IPS-18a (cell line): ENCODE data around the gene SYCP3.
A peak's percentile ranks its signal among the peaks of the same experiment; 100 is the strongest.

Source experiments
- H3K27ac ChIP-seq: one replicate; pipeline ENCODE4 v1.5.1; 2013; ENCODE audit warnings: low read length
- H3K27me3 ChIP-seq: one replicate; pipeline ENCODE4 v1.6.1; 2013; ENCODE audit warnings: mild to moderate bottlenecking, low read length; ENCODE audit not compliant: control insufficient read depth, insufficient read depth
- H3K36me3 ChIP-seq: one replicate; pipeline ENCODE4 v1.6.1; 2013; ENCODE audit warnings: low read depth, low read length; ENCODE audit not compliant: control insufficient read depth
- H3K4me1 ChIP-seq: one replicate; pipeline ENCODE4 v1.6.1; 2013; ENCODE audit warnings: low read depth, low read length; ENCODE audit not compliant: control insufficient read depth
- H3K4me3 ChIP-seq: one replicate; pipeline ENCODE4 v1.5.1; 2013; ENCODE audit warnings: low read length
- H3K9ac ChIP-seq: one replicate; pipeline ENCODE4 v1.6.1; 2013; ENCODE audit warnings: mild to moderate bottlenecking, low read length, moderate library complexity
- H3K9me3 ChIP-seq: one replicate; pipeline ENCODE4 v1.6.1; 2013; ENCODE audit warnings: low read depth, low read length; ENCODE audit not compliant: control insufficient read depth

The SYCP3 gene

DNA sequence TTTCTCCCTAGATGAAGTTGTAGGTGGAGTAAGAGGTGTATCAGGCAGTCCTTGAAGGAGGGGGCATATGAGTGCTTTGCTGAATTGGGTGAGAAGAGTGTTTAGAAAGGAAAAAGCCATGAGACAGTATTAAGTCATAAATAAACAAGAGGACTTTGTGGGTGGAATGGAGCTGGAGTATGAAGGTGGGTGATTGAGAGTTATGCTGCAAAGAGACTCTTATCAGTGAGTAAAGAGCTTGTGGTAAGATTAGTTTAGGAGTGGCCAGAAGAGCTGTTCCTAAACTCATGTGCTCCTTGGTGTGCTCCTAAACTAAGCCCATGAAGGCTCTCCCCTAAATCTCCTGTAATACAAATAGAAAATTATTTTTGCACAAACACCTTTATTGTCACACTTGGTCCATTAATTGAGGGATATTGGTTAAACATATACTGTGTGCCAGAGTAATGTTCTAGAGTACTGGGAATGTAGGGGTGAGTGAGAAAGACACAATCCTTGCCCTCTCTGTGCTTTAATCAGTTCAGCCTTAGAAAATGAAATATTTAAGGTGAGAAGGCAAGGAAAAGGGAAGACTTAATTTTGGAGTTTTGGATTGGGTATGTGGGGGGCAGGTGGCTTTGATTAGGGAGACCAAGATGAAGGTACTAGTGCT lies 32.0 kb downstream of the SYCP3 start:
- Histone ChIP-seq H3K4me1 (no peaks in the 10 kb centered on the region), H3K9me3 (no peaks in the 10 kb centered on the region), H3K4me3 (no peak overlapping the region), H3K9ac (no peak overlapping the region), H3K27me3 (no peaks in the 10 kb centered on the region), H3K27ac (no peak overlapping the region), H3K36me3 (no peaks in the 10 kb centered on the region)

DNA sequence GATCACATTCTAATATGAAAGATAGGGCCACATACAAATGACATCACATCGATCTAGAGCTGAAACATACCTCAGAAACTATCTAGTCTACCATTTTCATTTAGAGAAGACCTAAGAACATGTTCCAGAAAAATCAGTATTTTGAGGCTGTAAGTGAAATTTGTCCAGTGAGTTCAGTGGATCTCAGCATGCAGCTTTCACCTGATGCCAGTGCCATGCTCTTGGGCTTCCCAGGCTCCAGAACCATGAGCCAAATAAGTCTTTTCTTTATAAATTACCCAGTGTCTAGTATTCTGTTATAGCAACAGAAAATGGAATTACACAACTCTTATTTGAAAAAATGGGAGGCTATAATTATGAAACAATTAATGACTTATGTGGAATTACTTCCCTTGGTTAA lies 32.9 kb downstream of the SYCP3 start:
- Histone ChIP-seq H3K27me3 (no peaks in the 10 kb centered on the region), H3K36me3 (no peaks in the 10 kb centered on the region), H3K9me3 (no peaks in the 10 kb centered on the region), H3K4me3 (no peak overlapping the region), H3K4me1 (no peaks in the 10 kb centered on the region), H3K9ac (no peak overlapping the region), H3K27ac (no peak overlapping the region)

DNA sequence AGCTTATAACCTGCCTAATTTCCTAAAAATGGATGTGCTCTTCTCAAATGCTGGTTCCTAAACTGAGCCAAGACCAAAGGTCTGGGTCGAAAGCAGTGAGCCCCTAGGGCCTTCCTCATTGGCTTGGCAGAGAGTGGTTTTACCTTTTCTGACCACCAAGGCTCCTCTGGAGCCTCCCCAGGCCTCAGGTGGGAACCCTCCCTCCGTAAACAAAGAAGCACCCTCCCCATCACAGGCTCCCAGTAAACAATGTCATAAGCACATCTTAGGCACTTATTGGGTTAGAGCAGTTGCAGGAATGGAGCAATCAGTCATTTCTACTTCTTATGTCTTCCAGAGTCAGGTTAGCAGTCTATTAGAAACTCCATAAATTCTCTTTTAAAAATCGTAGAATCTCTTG lies 35.8 kb downstream of the SYCP3 start:
- Histone ChIP-seq H3K36me3 (no peaks in the 10 kb centered on the region), H3K9me3 (no peaks in the 10 kb centered on the region), H3K27me3 (peaks cover 4% of the 10 kb centered on the region), H3K4me1 (no peaks in the 10 kb centered on the region), H3K4me3 (no peak overlapping the region), H3K9ac (no peak overlapping the region), H3K27ac (no peak overlapping the region)

DNA sequence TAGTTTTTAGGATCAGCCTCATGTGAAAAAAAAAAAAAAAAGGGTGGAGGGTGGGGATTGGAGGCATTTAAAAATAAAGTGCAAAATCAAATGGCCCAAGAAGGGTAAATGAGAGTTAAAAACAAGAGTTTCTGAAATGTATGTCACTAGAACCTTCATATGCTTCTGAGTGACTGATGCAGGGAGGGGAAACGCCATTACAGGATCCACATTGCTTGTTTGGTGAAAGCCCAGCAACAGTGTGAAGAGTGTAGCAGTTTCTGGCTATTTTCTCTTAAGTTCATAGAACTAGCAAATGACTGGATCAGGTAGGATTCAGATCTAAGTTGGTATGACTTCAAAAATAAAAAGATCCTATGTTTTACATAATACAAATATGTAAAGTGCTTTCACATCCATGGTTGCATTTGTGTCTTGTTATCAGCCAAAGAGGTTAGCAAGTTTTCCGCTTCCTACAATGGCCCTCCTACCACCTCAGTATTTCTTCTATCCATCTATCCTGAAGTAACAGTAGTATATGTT lies 38.9 kb downstream of the SYCP3 start:
- Histone ChIP-seq H3K36me3 (no peaks in the 10 kb centered on the region), H3K9ac (no peak overlapping the region), H3K9me3 (no peaks in the 10 kb centered on the region), H3K27ac (no peak overlapping the region), H3K4me1 (no peaks in the 10 kb centered on the region), H3K27me3 (peaks cover 27% of the 10 kb centered on the region), H3K4me3 (no peak overlapping the region)

DNA sequence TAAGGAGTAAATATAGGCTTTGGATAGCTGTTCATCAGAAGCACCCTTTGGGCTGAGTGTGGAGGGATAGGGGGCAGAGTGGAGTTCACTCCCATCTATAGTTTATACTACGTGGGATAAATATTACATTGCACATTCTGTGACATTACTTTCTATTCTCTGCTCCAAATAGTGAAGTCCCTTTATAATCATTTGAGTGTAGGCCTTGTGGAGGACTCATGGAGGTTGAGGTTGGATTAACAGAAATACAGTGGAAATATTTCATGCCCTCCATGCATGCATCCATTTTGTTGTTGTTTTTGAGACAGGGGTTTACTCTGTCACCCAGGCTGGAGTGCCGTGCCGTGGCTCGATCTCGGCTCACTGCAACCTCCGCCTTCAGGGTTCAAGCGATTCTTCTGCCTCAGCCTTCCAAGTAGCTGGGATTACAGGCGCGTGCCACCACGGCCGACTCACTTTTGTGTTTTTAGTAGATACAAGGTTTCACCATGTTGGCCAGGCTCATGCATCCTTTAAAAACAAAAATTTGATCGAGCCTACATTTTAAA lies 40.4 kb downstream of the SYCP3 start:
- H3K27me3 ChIP-seq, result peaks cover 29% of the 10 kb centered on the region
- H3K9me3 ChIP-seq, result no peaks in the 10 kb centered on the region
- H3K36me3 ChIP-seq, result no peaks in the 10 kb centered on the region
- no peaks in the 10 kb centered on the region for H3K4me1 ChIP-seq
- peak overlapping the region; percentile 91 for H3K4me3 ChIP-seq
- H3K27ac ChIP-seq, result no peak overlapping the region
- peak overlapping the region; percentile 57 for H3K9ac ChIP-seq

DNA sequence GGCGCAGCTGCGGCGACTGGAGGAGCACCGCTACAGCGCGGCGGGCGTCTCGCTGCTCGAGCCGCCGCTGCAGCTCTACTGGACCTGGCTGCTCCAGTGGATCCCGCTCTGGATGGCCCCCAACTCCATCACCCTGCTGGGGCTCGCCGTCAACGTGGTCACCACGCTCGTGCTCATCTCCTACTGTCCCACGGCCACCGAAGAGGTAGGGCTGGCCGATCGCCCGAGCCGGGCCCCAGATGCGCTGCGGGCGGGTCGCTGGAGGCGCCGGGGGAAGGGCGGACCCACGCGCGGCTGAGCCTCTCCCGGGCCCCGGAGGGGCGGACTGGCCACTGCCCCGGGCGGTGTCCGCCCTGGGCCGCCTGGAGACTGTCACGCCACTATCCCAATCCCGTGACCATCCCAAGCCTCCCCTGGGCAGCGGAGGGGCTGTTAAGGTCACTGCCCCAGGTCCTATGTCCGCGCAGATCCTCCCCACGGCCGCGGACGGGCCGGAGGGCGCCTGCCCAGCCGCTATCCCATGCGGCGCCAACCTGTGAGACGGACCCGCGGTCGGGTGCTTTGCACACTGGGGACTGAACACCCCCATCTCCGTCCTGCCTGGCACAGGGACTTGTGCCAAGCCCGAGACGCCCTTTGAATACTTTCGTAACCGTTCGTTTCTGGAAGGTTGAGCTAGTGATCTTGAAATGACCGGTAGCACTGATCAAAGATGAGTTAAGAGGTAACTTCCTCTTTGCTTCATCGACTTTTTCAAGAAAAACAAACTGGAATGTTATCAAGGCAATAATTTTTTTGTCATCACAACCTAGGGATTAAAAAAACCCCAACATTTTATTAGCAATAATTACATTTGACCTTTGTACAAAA lies 41.1 kb downstream of the SYCP3 start:
- Histone ChIP-seq H3K9ac (peak overlapping the region; percentile 57), H3K9me3 (no peaks in the 10 kb centered on the region), H3K36me3 (no peaks in the 10 kb centered on the region), H3K4me3 (peak overlapping the region; percentile 91), H3K27me3 (peaks cover 29% of the 10 kb centered on the region), H3K27ac (no peak overlapping the region), H3K4me1 (no peaks in the 10 kb centered on the region)

DNA sequence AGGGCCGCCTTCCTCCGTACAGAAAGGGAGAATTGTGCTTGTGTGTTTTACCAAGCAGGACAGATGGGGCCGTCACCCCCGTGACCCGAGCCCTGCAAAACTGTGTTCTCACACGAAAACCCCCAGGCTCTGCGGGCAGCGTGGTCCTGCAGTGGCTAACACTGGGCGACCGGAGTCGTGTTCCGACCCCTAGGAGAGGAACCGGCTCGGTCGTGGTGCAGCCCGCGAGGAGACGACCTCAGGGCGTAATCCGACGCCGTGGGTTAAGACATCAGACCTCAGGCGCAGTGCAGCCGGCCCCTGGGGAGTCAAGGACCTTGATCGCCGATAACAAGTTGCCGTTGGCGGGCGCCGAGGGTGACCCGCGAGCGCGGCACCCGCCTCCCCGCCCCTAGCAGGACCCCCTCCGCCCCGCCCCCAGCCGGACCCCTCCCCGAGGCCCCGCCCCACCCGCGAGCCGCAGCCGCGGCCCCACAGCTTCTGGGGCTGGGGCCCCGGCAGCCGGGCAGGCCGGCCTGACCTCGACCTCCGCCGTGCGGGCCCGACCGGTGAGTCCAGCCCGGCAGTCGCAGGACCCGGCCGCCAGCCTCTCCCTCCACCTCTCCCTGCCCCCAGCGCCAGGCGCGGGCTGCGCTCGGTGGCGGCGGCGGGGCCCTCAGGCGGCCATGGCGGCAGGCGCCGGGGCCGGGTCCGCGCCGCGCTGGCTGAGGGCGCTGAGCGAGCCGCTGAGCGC lies 41.9 kb downstream of the SYCP3 start, which contains the start of gene CHPT1:
Gene CHPT1, plus strand, starts transcription at position 444 of the 733 bp plus-strand sequence. Its CDS starts 222 bp downstream, at position 666.
- peak within 1 kb of the TSS; percentile 91 for H3K4me3 ChIP-seq
- no peaks in the 10 kb centered on the region for H3K36me3 ChIP-seq
- H3K9ac ChIP-seq, result peak within 1 kb of the TSS; percentile 71
- H3K27me3 ChIP-seq, result peaks cover 29% of the 10 kb centered on the region
- H3K9me3 ChIP-seq, result no peaks in the 10 kb centered on the region
- H3K27ac ChIP-seq, result no peak within 1 kb of the TSS
- no peaks in the 10 kb centered on the region for H3K4me1 ChIP-seq

DNA sequence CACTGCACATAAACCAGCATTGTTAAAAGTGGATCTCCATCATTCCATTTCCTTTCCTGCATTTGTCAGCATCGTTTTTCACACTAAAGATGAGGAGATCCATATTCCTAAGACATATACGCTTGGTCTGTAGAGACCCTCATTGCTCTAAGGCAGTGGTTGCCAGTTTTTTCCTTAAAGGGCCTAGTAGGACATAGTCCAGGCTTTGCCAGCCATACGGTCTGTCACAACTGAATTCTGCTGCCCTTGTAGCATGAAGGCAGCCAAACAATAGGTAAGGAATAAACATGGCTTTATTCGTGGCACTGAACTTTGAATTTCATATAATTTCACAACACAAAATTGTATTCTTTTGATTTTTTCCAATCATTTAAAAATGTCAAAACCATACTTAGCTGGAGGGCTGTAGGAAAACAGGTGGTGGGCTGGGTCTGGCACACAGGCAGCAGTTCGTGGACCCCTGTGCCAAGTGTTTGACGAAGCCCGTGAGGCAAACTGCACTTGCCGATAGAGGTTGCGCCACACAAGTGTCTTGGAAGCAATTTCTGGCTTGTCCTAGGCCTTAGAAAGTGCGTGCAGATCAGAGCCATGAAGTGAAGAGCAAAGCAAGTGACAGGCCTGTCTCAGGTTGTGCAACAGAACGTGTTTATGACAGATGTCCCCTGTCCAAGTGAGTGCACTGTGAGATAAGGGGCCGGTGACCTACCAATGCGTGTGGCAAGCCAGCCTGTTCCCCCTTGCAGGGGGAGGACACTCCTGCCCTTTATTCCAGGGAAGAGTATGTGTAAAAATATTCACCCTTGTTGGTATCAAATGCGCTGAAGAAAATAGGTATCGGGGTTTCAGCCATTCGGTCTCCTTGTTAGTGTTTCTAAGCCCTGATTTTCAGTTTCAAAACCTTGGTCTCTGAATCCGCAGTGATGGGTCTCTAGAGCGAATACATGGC lies 42.7 kb downstream of the SYCP3 start:
- Histone ChIP-seq H3K36me3 (no peaks in the 10 kb centered on the region), H3K27ac (no peak overlapping the region), H3K4me1 (no peaks in the 10 kb centered on the region), H3K4me3 (peak overlapping the region; percentile 91), H3K9ac (peak overlapping the region; percentile 71), H3K9me3 (no peaks in the 10 kb centered on the region), H3K27me3 (peaks cover 29% of the 10 kb centered on the region)

DNA sequence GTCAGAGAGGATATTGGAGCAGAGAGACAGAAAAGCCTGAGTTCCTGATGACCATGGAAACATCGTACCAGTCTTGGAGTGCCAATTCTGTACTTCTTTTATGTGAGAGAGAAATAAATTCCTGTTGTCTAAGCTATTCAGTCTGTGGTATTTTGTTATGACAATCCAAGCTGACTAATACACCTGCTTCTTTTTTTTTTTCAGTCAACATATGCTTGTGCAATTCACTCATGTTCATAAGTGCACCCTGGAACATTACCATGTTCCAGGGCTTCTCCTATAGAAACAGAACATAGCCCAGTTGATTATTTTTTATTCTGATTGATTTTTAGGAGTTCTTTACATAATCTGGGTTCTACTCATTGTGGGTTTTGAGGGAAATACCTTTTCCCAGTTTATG lies 43.6 kb downstream of the SYCP3 start:
- Histone ChIP-seq H3K9me3 (no peaks in the 10 kb centered on the region), H3K36me3 (no peaks in the 10 kb centered on the region), H3K9ac (no peak overlapping the region), H3K27ac (no peak overlapping the region), H3K4me1 (no peaks in the 10 kb centered on the region), H3K4me3 (no peak overlapping the region), H3K27me3 (peaks cover 29% of the 10 kb centered on the region)

DNA sequence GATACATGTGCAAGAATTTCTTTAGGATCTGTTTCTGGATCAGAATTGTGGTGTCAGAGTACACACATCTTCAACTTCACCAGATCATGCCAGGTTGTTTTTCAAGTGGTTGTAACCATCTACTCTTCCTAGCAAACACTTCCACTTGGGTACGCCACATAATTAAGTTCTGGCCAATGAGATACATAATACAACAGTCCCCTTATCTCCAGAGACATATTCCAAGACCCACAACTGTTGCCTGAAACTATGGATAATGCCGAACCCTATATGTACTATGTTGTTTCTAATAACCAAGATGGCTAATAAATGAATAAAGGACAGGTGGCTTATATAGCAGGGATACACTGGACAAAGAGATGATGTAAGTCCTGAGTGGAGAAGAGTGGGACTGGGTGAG lies 44.3 kb downstream of the SYCP3 start:
- Histone ChIP-seq H3K9ac (no peak overlapping the region), H3K4me1 (no peaks in the 10 kb centered on the region), H3K4me3 (no peak overlapping the region), H3K27ac (no peak overlapping the region), H3K9me3 (no peaks in the 10 kb centered on the region), H3K36me3 (no peaks in the 10 kb centered on the region), H3K27me3 (peaks cover 29% of the 10 kb centered on the region)
